Esophagus squamous epithelium (tissue), 4 donors: Measurements from ENCODE around the gene RNF213.

ENCODE experiments used
- POLR2A ChIP-seq, 4 donors: fragments of 450-650 bp; IDR thresholded peaks; one replicate each; pipeline ENCODE4 v1.6.1; 2017; ENCODE audit warnings: antibody characterized with exemption in 4 of 4, mild to moderate bottlenecking in 4 of 4, moderate library complexity in 3 of 4
- TF ChIP-seq, protein P1 (sequence below), 6 experiments: fragments of 450-650 bp in 4 of 6; fragments of 200-600 bp in 2 of 6; sonication (generic) in 2 of 6; IDR thresholded peaks; one replicate each; pipeline ENCODE4 v1.5.1; 2016 to 2019; ENCODE audit warnings: antibody characterized with exemption in 6 of 6, mild to moderate bottlenecking in 4 of 6, moderate library complexity in 4 of 6

DNA sequence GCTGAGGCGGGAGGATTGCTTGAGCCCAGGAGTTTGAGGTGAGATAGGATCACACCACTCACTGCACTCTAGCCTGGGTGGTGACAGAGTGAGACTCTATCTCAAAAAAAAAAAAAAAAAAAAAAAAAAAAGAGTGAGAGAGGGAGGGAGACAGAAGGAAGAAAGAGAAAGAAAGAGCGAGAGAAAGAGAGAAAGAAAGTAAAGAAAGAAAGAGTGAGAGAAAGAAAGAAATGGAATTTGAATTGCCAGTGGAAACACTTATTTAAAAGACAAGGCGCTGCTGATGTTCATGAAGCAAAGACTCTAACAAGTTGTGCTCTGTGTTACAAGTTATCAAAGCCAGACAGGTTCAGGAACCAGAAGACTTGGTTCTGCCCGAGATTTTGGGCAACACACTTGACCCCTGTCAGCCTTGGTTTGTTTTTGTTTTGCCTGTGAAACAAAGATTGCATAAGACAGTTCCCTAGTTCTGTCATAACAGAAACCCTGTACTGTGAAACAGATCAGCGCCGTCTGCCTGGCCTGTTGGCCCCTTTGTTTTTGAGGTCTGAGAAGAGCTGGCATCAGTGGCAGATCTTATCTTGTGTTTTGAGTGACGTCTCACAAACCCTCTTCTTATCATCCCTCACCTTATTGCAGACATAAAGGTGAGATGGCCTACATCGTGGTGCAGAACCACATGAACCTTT is 98.9 kb downstream of the RNF213 start:
- TF ChIP-seq, protein P1, sequence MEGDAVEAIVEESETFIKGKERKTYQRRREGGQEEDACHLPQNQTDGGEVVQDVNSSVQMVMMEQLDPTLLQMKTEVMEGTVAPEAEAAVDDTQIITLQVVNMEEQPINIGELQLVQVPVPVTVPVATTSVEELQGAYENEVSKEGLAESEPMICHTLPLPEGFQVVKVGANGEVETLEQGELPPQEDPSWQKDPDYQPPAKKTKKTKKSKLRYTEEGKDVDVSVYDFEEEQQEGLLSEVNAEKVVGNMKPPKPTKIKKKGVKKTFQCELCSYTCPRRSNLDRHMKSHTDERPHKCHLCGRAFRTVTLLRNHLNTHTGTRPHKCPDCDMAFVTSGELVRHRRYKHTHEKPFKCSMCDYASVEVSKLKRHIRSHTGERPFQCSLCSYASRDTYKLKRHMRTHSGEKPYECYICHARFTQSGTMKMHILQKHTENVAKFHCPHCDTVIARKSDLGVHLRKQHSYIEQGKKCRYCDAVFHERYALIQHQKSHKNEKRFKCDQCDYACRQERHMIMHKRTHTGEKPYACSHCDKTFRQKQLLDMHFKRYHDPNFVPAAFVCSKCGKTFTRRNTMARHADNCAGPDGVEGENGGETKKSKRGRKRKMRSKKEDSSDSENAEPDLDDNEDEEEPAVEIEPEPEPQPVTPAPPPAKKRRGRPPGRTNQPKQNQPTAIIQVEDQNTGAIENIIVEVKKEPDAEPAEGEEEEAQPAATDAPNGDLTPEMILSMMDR (IDR thresholded peaks at IDR 0.05): no peak
- TF ChIP-seq POLR2A (IDR thresholded peaks at IDR 0.05): no peak
